ENCODE measurements around the gene CDC23. TPM values are rescaled to one million over a fixed set of nuclear protein-coding genes. Genes with fewer than 3 reads are reported as not detected.

CDC23 gene
- total RNA-seq, 1 donor from 2014 or later, result 35.0 TPM

- no peak for DNase-seq
Observed at GRCh38 chr5:138140268-138140667, 72.9 kb downstream of the CDC23 start.

- DNase-seq, result no peak
Observed at GRCh38 chr5:138139781-138140090, 73.4 kb downstream of the CDC23 start.

DNA sequence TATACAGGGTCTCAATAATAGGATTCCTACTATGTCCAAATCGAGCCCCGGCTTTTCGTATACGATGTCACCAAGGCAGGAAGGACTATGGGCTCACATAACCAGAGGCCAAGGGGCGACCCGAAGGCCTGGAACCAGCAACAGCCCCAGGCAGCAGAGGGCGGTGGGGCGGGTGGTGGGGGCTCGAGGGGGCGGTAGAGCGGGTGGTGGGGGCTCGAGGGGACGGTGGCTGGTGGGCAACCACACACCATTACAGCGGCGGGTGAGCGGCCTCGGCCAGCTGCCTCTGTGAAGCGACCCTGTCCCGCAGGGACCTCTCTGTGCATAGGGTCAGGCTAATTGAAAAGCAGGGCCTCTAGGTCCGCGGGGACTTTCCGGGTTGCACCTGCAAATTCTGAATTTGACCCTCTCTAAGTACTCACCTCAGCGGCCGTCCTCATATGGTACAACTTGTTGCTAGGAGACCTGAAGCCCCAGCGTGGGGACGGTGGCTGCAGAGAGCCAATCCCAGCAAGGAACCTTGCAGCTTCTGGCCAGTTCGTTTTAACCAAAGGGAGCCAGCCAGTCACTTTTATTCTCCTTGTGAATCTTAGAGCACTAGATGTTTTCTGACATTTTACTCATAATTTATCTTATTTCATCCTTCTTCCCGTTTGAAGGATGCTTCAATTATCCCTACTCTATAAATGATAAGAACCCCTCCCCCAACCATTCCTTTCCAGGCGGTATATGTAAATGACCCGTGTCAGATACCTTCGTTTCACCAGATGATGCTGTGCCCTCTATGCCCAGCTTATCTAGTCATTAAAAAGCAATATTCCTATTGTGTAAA lies 74.0 kb downstream of the CDC23 start, which contains the start of gene NME5:
Gene NME5 (minus strand): TSS at position 480 of the 832 bp plus-strand sequence. CDS start 648 bp downstream, outside the sequence.
- peak; percentile 74 for DNase-seq

Other genes starting within 250 kb of the CDC23 start
- gene FAM13B, start 180.2 kb downstream of the CDC23 start, total RNA-seq, result 48.2 TPM
- not detected for gene WNT8A, start 129.3 kb downstream of the CDC23 start, total RNA-seq
- gene NME5, start 73.9 kb downstream of the CDC23 start, total RNA-seq, result 1.4 TPM
- gene BRD8, start 34.7 kb downstream of the CDC23 start, total RNA-seq, result 54.1 TPM
- 24.8 TPM for gene KIF20A, start 34.2 kb downstream of the CDC23 start, total RNA-seq
- gene GFRA3, start 61.3 kb upstream of the CDC23 start, total RNA-seq, result 4.1 TPM
- 4.4 TPM for gene CDC25C, start 118.5 kb upstream of the CDC23 start, total RNA-seq
- 27.8 TPM for gene FAM53C, start 124.9 kb upstream of the CDC23 start, total RNA-seq
- gene KDM3B, start 139.4 kb upstream of the CDC23 start, total RNA-seq, result 80.2 TPM
- gene REEP2, start 225.7 kb upstream of the CDC23 start, total RNA-seq, result 4.1 TPM